Measurements from ENCODE around the gene ADAMTS3.

Gene ADAMTS3

DNA sequence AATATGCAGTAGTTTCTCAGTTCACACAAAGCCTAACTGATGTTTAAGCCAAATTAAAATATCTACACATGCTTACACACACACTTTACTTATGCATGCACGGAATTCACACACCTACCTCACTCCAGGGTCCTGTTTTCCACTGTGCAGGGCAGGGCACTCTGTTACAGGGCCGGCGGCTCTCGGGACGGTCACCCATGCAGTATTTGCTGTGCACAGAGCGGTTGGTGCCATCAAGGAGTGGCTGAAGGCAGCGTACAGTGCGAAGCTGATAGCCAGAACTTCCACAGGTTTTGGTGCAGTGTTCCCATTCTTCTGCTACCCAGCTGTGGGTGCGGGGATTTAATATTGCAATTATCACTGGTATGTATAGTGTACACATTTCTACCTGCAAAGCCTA is 278.3 kb downstream of the ADAMTS3 start:
- DNase-seq (ENCODE audit: low spot score), result no peak

GRCh38 chr4:72286910-72287309 is 282.1 kb downstream of the ADAMTS3 start:
- DNase-seq (ENCODE audit: low spot score), result no peak

- DNase-seq (ENCODE audit: low spot score), result no peak
Observed at GRCh38 chr4:72286185-72286584, 282.8 kb downstream of the ADAMTS3 start.

DNA sequence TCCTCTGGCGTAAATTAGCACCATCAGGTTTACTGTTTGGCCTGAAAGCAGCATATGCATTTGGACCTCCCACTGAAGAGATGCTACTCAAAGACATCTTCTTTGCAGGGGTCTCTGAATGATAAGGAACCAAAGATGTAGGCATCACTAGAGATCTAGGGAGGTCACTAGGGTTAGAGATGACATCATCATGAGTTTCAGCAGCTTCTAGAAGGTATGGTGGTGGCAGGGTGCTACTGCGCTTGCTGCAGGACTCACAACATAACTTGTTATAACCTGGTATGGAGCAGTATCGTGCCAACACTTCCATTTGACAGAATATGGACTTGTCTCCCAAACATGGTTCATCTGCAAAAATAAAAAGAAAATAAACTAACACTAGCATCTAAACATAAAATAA is 285.7 kb downstream of the ADAMTS3 start:
- no peak for DNase-seq (ENCODE audit: low spot score)

- no peak for DNase-seq (ENCODE audit: low spot score)
Observed at GRCh38 chr4:72280252-72280651, 288.8 kb downstream of the ADAMTS3 start.

DNA sequence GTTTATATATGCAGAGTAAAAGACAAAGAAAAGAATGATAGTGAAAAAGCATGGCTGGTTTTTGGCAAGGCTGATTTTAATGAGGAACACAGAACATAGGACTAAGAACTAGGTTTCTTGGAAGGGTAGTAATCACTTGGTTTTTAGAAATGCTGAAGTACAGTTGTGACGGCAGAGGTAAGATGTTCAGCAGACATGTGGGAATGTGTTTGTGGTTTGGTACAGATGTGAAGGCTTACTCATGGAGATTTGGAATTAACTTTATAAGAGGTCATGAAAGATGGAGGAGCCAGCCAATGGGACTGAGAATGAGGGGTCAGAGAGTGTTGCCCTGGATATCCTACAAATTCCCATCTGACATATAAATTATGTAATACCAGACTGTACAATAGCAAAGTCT is 293.6 kb downstream of the ADAMTS3 start:
- DNase-seq (ENCODE audit: low spot score), result no peak

- no peak for DNase-seq (ENCODE audit: low spot score)
Observed at GRCh38 chr4:72274251-72274650, 294.8 kb downstream of the ADAMTS3 start.

DNA sequence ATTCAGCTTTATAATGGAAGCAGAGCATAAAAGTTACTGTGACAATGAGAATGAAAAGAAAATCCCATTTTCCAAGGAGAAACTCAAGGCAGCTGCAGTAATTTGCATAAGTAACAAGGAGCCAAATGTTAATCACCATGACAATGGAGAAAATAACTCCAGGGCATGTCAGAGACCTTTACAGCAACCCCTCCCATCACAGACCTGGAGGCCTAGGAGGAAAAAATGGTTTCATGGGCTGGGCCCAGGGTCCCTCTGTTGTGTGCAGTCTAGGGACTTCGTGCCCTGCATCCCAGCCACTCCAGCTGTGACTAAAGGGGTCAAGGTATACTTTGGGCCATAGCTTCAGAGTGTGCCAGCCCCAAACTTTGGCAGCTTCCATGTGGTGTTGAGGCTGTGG is 313.8 kb downstream of the ADAMTS3 start:
- DNase-seq (ENCODE audit: low spot score), result no peak

GRCh38 chr4:72243641-72244040 is 325.4 kb downstream of the ADAMTS3 start:
- DNase-seq (ENCODE audit: low spot score), result no peak

- no peak for DNase-seq (ENCODE audit: low spot score)
Observed at GRCh38 chr4:72239487-72240116, 329.4 kb downstream of the ADAMTS3 start.
